T-helper 1 cell (primary cell): ENCODE measurements around the gene KPRP.

Source experiments
- DNase-seq, 5 donors: peaks; one replicate each; pipeline ENCODE4 v3.0.0-alpha.2; 2012 to 2020
- total RNA-seq, 4 donors: gene quantifications; one replicate each; lab custom pipeline; 2026; lab: John Stamatoyannopoulos, UW

The KPRP gene, protein sequence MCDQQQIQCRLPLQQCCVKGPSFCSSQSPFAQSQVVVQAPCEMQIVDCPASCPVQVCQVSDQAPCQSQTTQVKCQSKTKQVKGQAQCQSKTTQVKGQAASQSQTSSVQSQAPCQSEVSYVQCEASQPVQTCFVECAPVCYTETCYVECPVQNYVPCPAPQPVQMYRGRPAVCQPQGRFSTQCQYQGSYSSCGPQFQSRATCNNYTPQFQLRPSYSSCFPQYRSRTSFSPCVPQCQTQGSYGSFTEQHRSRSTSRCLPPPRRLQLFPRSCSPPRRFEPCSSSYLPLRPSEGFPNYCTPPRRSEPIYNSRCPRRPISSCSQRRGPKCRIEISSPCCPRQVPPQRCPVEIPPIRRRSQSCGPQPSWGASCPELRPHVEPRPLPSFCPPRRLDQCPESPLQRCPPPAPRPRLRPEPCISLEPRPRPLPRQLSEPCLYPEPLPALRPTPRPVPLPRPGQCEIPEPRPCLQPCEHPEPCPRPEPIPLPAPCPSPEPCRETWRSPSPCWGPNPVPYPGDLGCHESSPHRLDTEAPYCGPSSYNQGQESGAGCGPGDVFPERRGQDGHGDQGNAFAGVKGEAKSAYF
- total RNA-seq: 0 reads per million in 4 donors

DNA sequence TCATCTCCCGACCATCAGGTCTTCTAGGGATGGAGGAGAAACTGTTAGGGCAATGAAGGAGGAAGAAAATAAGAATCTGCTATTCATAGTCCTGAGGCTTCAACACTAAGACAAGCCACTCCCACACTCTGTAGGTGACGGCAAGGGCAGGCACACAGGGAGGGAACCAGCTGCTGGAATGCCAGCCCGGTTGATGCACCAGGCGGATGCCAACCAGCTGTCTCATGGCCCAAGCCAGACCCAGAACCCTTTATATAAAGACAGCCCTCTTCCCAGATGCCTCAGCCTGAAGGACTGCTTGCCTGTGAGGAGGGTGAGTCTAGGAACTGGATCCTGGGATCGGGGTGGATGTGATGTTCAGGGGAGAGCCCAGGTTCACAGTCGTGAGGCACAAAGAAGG is at the start of gene KPRP:
Gene KPRP, plus strand, starts transcription at position 279 of the 400 bp plus-strand sequence. CDS start 1,564 bp downstream, outside the sequence.
- no peak for DNase-seq

DNA sequence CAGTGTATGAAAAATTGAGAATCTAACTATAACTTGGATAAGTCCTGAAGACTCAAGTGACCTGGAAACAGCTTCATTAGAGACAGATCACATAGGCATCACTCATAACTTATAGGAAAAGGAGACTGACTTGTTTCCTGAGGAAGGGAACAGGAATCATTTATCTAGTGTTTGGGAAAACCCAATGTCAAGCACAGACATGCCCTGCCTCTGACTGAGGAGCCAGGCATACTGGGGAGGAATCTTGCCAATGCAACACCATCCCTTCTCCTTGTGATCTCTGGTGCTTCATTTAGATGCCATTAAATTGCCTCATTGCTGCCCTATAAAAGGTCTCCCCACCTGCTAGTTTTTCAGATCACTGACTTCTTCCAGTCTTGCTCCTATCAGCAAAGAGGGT is 39.6 kb upstream of the KPRP start:
- no peak for DNase-seq

DNA sequence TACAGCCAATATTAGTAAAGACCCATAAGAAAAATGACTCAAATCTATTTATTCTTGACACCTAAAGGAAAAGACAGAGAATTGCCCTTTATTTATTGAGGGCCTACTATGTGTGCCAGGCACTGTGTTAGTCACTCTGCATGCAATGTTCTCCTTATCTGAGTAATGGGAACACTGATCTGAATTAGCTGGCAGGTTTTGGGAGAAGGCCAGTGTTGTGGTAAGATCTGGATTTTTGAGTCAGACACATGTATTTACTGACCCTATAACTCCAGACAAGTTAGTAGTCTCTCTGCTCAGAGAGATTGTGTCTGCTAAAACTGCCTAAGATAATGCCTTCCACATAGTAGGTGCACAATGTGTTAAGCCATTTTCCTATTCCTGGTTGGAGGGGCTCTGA is 32.6 kb upstream of the KPRP start:
- DNase-seq: no peak

DNA sequence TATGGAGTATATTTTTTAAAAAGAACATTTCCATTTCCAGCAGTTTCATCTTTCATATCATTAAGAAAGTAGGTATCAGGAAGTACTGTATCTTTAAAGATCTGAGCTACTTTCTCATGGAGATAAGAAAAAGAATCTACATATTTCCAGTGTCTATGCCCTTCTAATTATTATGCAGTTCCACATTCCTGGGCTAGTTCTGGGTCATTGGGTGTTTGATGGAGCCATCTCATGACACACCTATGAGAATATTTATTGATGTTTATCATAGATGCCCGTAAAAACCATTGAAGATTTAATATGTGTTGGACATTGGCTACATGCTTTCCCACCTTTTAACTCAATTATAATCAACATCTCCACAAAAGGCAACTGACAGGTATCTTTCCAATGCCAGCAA is 28.8 kb upstream of the KPRP start:
- no peak for DNase-seq

DNA sequence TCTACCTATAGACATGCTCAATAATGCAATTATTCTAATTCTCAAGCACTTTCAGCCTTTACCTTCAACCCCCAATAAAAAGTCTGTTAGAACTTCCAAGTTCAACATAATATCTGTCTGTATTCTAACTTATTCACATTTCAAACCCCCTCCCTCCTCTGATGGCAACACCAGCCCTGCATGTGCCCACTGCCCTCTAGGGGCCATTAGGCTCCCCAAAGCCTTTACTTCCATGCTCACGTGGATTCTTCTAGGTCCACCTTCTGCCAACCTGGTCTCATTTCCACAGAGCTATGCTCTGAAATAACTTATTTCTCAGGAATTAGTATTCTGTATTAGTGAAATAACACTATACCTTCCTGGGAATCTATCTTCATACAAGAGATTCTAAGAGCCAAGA is 22.2 kb upstream of the KPRP start:
- no peak for DNase-seq

DNA sequence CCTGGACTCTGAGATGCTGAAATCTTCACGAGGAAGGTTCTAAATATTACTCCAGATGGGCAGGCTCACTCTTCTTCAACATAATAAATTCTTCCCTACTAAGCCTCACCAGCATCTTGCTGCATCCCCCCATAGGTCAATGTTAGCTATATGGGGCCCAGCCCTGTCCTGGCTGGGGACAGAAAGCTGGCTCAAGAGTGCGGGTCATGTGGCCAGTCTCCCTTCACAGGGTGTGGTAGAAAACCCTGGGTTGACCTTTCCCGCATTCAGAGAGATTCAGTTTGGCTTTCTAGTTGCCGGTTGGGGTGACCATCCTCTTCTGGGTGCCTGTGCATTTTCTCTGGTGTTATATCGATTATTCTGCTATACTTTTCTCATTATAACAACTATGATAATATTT is 19.8 kb upstream of the KPRP start:
- no peak for DNase-seq

DNA sequence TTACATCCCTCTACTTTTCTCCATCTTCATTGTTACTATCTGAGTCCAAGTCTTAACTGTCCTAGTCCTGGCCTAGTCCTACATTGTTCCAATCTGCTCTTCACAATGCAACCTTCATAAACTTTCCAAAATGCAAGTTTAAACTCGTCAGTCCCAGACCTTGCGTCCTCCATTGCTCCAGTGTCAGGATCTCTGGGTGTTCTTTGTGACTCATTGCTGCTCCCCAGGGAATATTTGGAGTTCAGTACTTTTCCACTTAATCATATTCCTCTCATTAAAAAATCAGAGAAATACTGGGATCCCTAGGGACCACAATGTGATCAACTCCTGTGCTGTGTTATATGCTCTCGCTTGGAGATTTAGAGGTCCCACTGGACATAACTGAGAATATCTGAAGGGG is 18.0 kb upstream of the KPRP start:
- no peak for DNase-seq

DNA sequence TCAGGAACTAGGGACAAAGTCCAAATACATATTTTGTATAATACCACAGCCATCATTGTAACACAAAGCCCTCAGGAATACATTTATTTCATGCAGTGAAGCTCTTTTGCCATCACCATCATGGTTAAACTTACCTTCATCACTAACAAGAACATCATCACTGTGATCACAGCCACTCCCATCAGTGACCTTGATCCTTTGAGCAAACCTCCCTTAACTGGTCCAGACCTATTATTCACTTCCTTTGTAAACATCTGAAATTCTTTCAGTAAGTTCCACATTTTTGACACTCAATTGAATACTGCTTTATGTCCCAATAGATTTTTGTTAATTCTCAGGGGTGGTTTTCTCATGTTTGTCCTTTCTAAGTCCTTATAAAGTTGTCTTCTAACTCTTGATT is 16.2 kb upstream of the KPRP start:
- DNase-seq: no peak

DNA sequence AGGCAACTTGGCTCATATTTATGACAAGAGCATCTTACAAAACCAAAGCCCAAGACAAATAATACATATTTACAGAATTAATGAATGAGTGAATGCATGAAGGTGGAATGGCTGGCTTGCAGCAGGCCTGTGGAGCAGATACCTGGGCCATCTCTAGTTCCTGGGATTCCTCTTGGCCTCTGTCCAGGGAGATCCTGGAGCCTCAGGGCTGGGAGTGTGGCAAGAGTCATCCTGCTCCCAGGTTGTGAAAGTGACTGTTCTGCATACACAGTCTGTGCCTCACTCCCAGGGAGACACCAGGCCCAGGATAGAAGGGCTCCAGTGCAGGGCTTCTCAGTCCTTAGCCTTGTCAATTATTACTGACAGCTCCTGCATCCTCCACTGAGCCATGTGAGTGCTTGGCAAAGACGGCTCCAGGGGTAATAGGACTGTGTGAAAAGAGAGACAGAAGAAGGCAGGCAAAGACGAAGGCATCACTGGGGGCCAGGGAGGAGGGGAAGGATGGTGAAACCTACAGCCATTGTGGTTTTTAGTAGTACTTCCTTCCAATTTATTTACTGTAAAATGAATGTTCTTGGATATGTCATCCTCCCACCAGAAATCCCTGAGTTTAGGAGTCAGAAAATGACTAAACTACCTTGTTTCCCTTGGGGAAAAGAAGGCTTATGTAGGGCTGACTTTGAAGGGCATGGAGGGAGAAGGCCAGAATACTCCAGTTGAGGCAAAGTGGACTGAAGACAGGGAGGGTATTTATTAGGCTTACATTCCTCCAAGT is 14.3 kb upstream of the KPRP start:
- DNase-seq: no peak

DNA sequence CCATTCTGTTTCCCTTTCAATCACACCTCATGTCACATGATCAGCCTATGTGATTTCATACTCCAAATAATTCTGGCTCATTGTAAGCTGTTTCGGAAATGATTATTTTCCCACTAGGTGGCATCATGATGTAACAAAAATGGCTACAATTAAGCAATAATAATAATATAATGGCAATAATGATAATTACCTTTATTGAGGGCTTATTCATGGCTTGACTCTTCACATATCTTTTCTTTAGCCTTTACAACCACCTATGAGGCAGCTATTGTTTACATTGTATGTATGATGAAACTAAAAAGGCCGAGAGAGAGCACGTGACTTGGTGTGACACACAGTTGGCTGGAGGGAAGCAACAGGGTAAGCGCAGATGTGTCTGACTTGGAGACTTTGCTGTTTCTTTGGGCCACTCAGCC is 12.5 kb upstream of the KPRP start:
- no peak for DNase-seq

DNA sequence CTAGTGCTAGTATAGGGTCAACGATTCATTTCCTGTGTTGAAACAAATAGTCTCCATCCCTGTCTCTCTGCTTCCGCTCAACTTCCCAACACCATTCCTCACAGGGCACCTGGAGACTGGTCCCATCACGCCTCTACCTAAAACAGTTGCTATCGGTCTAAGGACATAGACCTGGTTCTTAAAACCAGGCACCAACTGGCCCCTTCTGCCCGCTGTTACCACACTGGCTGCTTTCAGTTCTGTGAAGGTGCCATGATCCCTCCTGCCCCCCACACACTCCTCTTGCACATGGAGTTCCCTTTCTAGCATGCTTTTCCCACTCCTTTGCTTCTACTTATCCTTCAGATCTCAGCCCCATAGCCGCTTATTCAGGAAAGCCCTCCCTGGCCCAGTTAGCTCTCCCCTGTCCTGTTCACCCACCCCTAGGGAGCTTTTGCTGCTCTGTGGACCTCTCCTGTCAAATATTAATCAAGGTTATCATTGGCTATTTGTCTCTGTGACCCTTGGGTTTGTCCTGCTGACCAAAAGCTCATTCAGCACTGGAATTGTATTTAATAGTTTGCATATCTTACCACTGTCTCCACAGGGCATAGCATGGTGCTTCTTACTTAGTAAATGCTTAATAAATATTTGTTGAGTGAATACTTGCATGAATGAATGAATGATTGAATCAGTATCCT is 11.9 kb upstream of the KPRP start:
- no peak for DNase-seq

DNA sequence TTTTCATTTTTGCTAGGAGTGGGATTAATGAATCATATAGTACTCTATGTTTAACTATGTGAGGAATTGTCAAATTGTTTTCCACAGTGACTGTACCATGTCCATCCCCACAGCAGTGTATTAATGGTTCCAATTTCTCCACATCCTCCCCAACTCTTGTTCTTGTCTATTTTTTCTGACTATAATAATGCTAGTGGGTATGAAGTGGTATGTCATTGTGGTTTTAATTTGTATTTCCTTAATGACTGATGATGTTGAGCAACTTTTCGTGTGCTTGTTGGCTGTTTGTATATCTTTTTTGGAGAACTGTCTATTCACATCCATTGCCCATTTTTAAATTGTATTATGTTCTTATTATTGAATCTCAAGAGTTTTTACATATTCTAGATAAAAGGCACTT is 10.0 kb upstream of the KPRP start:
- no peak for DNase-seq

DNA sequence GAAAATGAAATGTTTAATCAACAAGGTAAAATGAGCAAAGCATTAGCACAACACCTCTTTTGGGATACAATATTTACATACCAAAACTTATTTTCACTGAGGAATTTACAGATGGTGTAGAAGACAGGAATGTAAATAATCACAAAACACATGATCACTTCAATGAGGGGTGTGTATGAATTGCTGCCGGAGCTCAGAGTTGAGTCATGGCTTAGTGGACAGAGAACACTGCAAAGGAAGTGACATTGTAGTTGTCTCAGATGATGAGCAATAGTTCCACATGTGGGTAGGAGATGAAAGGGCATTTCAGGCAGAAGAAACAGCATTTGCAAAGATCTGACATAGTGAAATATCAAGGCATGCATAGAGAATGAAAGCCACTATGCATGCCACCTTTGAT is 5.6 kb upstream of the KPRP start:
- DNase-seq: peak in 1 of 5 donors; percentile 2

DNA sequence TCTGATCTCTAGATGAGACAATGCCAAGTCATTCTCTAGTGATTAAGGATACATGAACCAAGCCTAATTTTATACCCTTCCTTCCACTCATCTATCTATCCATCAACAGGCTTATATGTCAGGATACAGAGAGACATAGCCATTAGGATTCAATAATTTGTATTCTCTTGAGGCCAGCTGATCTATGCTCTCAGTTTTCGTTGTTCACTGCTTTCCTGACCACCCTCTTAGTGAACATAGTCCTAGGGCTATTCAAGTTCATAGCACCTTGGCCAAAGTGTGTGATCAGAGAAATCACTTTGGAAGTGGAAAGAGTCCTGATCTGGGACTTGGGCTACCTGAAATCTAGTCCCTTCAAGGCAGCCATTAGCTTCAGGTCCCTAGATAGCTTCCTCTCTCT is 4.2 kb upstream of the KPRP start:
- DNase-seq: no peak

DNA sequence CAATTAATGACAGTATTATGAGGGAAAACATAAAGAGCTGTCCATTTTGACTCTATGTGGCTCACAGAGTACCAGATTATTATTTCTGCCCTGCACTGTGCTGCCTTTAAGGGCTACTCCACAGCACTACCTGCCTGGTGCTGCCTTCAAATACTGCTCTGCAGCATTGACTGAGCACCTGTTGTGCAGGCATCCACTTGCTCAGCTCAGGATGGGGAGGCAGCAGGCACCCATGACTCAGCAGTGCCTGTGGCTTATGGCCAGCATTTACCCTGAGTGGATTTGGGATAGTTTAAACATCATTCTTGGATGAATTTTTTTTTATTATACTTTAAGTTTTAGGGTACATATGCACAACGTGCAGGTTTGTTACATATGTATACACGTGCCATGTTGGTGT is 953 bp upstream of the KPRP start:
- DNase-seq: no peak

DNA sequence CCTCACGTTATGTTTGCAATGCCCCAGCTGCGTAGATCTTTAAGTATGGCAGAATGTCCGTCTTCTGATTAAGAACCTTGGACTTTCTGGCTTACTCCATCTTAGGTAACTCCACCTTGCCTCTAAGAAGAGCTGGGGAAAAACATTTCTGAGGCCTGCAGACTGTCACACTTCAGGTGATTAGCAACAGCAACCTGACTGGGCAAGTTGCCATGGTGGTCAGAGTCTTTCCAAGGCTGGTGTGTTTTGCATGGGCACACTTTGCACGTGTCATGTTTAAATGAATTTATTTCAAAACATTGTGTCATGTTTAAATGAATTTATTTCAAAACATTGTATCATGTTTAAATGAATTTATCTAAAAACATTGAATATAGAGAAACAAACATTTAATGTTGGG is 811 bp downstream of the KPRP start:
- DNase-seq: no peak

DNA sequence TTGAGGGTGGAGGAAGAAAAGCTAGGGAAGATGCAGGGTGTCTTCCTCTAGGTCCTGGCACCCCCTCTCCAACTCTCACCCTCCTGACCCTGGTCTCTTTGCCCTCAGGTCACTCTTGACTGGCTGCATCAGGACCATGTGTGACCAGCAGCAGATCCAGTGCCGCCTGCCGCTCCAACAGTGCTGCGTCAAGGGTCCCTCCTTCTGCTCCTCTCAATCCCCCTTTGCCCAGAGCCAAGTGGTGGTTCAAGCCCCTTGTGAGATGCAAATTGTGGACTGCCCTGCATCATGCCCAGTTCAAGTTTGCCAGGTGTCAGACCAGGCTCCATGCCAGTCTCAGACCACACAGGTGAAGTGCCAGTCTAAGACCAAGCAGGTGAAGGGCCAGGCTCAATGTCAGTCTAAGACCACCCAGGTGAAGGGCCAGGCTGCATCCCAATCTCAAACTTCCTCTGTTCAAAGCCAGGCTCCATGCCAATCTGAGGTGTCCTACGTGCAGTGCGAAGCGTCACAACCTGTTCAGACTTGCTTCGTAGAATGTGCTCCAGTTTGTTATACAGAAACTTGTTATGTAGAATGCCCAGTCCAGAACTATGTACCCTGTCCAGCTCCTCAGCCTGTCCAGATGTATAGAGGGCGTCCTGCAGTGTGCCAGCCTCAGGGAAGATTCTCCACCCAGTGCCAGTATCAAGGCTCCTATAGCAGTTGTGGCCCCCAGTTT is 1.8 kb downstream of the KPRP start:
- no peak for DNase-seq

DNA sequence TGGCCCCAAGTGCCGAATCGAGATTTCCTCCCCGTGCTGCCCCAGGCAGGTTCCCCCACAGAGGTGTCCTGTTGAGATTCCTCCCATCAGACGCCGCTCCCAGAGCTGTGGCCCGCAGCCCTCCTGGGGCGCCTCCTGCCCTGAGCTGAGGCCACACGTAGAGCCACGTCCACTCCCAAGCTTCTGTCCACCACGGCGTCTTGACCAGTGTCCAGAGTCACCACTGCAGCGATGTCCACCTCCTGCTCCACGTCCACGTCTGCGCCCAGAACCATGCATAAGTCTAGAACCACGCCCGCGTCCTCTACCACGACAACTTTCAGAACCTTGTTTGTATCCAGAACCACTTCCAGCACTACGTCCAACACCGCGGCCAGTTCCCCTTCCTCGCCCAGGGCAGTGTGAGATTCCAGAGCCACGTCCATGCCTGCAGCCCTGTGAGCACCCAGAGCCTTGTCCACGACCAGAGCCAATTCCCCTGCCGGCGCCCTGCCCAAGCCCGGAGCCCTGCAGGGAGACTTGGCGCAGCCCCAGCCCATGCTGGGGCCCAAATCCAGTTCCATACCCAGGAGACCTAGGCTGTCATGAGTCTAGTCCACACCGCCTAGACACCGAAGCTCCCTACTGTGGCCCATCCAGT is 2.8 kb downstream of the KPRP start:
- DNase-seq: no peak

DNA sequence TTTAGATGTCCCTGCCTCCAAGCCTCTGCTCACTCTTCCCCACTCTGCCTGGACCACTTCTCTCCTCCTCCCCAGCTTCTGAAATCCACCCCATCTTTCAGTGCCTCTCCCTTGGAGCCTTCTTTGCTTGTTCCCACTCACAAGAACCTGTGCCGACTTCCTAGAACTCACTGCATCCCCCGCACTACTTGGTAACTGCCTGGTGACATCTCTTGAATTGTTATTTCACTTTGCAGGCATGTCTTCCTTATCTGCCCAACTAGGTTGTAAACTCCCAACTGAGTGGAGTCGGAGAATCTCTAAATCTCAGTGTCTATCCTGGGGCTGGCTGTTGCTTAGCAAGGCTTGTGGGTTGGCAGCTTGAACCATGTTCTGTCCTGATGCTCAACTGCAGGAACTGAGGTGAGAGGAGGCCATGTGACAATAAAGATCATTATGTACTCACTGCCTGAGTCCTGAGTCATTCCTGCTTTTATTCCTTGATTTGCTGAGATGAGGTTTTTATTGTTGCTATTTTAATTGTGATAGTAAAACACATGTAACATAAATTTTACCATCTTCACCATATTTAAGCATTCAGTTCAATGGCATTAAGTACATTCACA is 3.9 kb downstream of the KPRP start:
- DNase-seq: no peak

DNA sequence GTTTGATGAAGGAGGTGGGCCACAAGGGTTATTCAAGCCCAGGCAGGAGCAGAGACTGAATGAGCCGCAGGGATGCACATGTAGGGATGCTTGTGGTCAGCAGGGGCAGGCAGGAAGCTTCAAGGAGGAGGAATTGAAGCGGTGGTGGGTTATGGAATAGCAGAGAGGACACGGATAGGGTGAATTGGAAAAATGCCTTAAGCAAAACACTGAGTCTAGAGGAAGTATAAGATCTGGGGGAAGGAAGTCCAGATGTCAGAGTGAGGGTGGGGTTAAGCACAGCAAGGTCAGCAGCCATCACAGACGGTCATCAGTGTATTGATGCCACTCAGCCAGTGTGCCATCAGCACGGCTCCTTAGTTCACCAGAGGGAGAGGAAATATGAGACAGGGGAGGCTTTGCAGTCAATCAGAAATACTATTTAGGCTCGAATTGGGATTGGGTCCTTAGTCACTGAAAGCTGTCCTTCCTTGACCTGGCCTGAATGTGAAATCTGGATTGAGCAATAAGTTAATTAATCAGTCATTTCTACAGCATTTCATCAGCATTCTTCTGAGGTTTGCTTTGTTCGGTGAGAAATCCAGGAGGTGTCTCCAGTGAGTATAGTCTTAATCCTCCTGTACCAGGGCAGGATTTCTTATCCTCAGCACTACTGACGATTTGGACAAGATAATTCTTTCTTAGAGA is 11.2 kb downstream of the KPRP start:
- DNase-seq: no peak

DNA sequence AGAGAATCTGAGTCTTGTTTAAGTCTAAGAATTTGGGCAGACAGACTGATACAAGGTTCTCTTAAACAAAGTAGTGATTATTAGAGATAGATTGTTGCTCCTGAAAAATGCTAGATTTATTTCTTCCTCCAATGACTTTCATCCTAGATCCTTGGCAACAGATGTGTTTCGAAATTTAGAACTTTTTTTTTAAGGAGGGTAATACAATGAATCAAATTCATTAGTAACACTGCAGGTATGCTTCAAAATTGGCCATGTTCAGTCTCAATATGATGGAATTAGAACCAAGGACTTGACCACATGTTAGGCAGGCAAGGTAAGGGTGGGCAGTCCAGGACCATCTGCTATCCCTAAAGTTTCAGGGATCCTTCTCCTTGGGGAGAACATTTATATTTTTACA is 12.6 kb downstream of the KPRP start:
- no peak for DNase-seq
